Esophagus squamous epithelium (tissue), 5 donors: ENCODE data around the gene CENPU. TPM values are rescaled to one million over a fixed set of nuclear protein-coding genes. Genes with fewer than 3 reads are reported as not detected.
"Not testable (repeated sequence)": the region's sequence is repeated elsewhere in the genome, so short reads cannot be mapped to it uniquely, and the experiment has no call there.

Source experiments
- DNase-seq: peaks from one replicate; lab custom pipeline; 2025; lab: John Stamatoyannopoulos, UW
- H3K27ac ChIP-seq, 4 donors: fragments of 200-600 bp; sonication (generic); one replicate each; pipeline ENCODE4 v1.5.1; 2016 to 2019; ENCODE audit warnings: mild to moderate bottlenecking in 1 of 4
- H3K27me3 ChIP-seq, 4 donors: fragments of 200-600 bp; sonication (generic); 1 replicate in 3 of 4; 2 replicates in 1 of 4; pipeline versions ENCODE4 v1.5.1 to v1.6.0; 2017 to 2021; ENCODE audit warnings: antibody characterized with exemption in 1 of 4
- H3K36me3 ChIP-seq, 3 donors: fragments of 200-600 bp; sonication (generic); one replicate each; pipeline ENCODE4 v1.5.1; 2016 to 2019
- H3K4me1 ChIP-seq, 3 donors: fragments of 200-600 bp; sonication (generic); one replicate each; pipeline ENCODE4 v1.5.1; 2017 to 2019
- H3K4me3 ChIP-seq, 4 donors: fragments of 200-600 bp; sonication (generic); 1 replicate in 3 of 4; 2 replicates in 1 of 4; pipeline ENCODE4 v1.5.1; 2016 to 2019; ENCODE audit warnings: mild to moderate bottlenecking in 2 of 4, moderate library complexity in 1 of 4
- H3K9me3 ChIP-seq, 3 donors: fragments of 200-600 bp; sonication (generic); one replicate each; pipeline ENCODE4 v1.5.1; 2016 to 2019
- CTCF ChIP-seq, 6 experiments: fragments of 450-650 bp in 4 of 6; fragments of 200-600 bp in 2 of 6; sonication (generic) in 2 of 6; IDR thresholded peaks; one replicate each; pipeline ENCODE4 v1.5.1; 2016 to 2019; ENCODE audit warnings: antibody characterized with exemption in 6 of 6, mild to moderate bottlenecking in 4 of 6, moderate library complexity in 4 of 6
- POLR2A ChIP-seq, 4 donors: fragments of 450-650 bp; IDR thresholded peaks; one replicate each; pipeline ENCODE4 v1.6.1; 2017; ENCODE audit warnings: antibody characterized with exemption in 4 of 4, mild to moderate bottlenecking in 4 of 4, moderate library complexity in 3 of 4
- WGBS, 2 donors: methylation state at CpG; one replicate each; pipeline ENCODE4 v1.1.5; 2018; 5-methylcytosine and 5-hydroxymethylcytosine counted together
- intact Hi-C: fragments of 100-400 bp; cut with DNase I; formaldehyde crosslinking; loops from one replicate; pipeline ENCODE4 v1.15.0; 2022
- total RNA-seq, 4 donors: library from RNA; depleted of rRNA; stranded (reverse); fragments of >200 nt; gene quantifications; one replicate each; pipeline ENCODE4 v1.1.0, GENCODE V29; 2016
- donor health status: DM: yes; HTN: yes; CAD: no.

Gene CENPU
- 10 to 100 TPM in 3 of 4 donors, 1 to 10 TPM in 1; 4.8 to 34.6 (median 18.1) TPM for total RNA-seq

- peaks cover 3 to 56% (median 11%) of the 10 kb centered on the region in 3 donors for H3K4me1 ChIP-seq
- 0 to 1% methylated on average over 9 to 19 of the region's 69 CpGs for WGBS, 2 donors
- no peaks in the 10 kb centered on the region for H3K36me3 ChIP-seq
- no peaks in the 10 kb centered on the region for H3K27me3 ChIP-seq
- intact Hi-C loops: no loop called here
- DNase-seq: peak; percentile 57
- peak within 1 kb of the TSS; percentile 71 to 96 (median 90) for H3K4me3 ChIP-seq
- H3K9me3 ChIP-seq: no peaks in the 10 kb centered on the region
- H3K27ac ChIP-seq: peak within 1 kb of the TSS; percentile 78 to 96 (median 92)
- TF ChIP-seq CTCF (IDR thresholded peaks at IDR 0.05) (peak in 2 of 6 experiments; percentile 39), POLR2A (IDR thresholded peaks at IDR 0.05) (peak in 3 of 4 donors; percentile 8 to 78 (median 33))
Measured at GRCh38 chr4:184733654-184734524, at the start of gene CENPU. Gene CENPU (minus strand): TSS chr4:184734096. CDS start chr4:184734062, 34 bp downstream.

- H3K4me3 ChIP-seq: no peak overlapping the region
- no peaks in the 10 kb centered on the region for H3K4me1 ChIP-seq
- intact Hi-C loops: no loop called here
- peaks cover 7 to 93% (median 13%) of the 10 kb centered on the region in 3 donors for H3K36me3 ChIP-seq
- no peak overlapping the region for H3K27ac ChIP-seq
- no peak for TF ChIP-seq CTCF (IDR thresholded peaks at IDR 0.05)
- TF ChIP-seq POLR2A (IDR thresholded peaks at IDR 0.05): no peak
- no peaks in the 10 kb centered on the region for H3K27me3 ChIP-seq
- no peaks in the 10 kb centered on the region for H3K9me3 ChIP-seq
- DNase-seq: no peak
- WGBS, 2 donors: 74 to 75% methylated on average over 13 to 15 of the region's 17 CpGs
Measured at GRCh38 chr4:184782731-184783373, 49.0 kb upstream of the CENPU start.

GRCh38 chr4:184779160-184779559 lies 45.3 kb upstream of the CENPU start:
- H3K27ac ChIP-seq, intact Hi-C loops, H3K27me3 ChIP-seq, H3K9me3 ChIP-seq, H3K4me1 ChIP-seq, H3K4me3 ChIP-seq, DNase-seq: not testable (repeated sequence)
- H3K36me3 ChIP-seq: peaks cover 4 to 89% (median 7%) of the 10 kb centered on the region in 3 donors
- 94 to 97% methylated on average over 4 of the region's 4 CpGs for WGBS, 2 donors

GRCh38 chr4:184778325-184778724 lies 44.4 kb upstream of the CENPU start:
- Histone ChIP-seq H3K36me3 (peaks cover 4 to 88% (median 7%) of the 10 kb centered on the region in 3 donors), H3K9me3 (no peaks in the 10 kb centered on the region), H3K4me3 (no peak overlapping the region), H3K4me1 (peaks cover 0 to 8% (median 0%) of the 10 kb centered on the region in 3 donors), H3K27ac (no peak overlapping the region), H3K27me3 (no peaks in the 10 kb centered on the region)
- intact Hi-C loops: no loop called here
- no peak for DNase-seq
- TF ChIP-seq POLR2A (IDR thresholded peaks at IDR 0.05) (no peak), CTCF (IDR thresholded peaks at IDR 0.05) (no peak)
- WGBS, 2 donors: 78 to 82% methylated on average over 7 to 8 of the region's 8 CpGs

- no peak for DNase-seq
- no peaks in the 10 kb centered on the region for H3K9me3 ChIP-seq
- intact Hi-C loops: no loop called here
- 88 to 89% methylated on average over 5 of the region's 5 CpGs for WGBS, 2 donors
- no peak for TF ChIP-seq POLR2A (IDR thresholded peaks at IDR 0.05)
- TF ChIP-seq CTCF (IDR thresholded peaks at IDR 0.05): no peak
- H3K4me3 ChIP-seq: no peak overlapping the region
- H3K36me3 ChIP-seq: peaks cover 0 to 88% (median 4%) of the 10 kb centered on the region in 3 donors
- H3K4me1 ChIP-seq: peaks cover 0 to 8% (median 0%) of the 10 kb centered on the region in 3 donors
- H3K27me3 ChIP-seq: no peaks in the 10 kb centered on the region
- H3K27ac ChIP-seq: no peak overlapping the region
Measured at GRCh38 chr4:184776821-184777220, 42.9 kb upstream of the CENPU start.
